Common myeloid progenitor, CD34-positive (primary cell): ENCODE data around the gene MBOAT1.

Experiments
- CTCF ChIA-PET: fragments of 350-600 bp; sonication (Branson Sonifier 250); formaldehyde crosslinking; loops from one replicate; lab custom pipeline; 2021; ENCODE audit warnings: antibody characterized with exemption; lab: Charles Lee
- POLR2A ChIA-PET: fragments of 350-600 bp; sonication (Branson Sonifier 250); formaldehyde crosslinking; loops from one replicate; lab custom pipeline; 2021; ENCODE audit warnings: antibody characterized with exemption; lab: Charles Lee
- DNase-seq, 3 donors: peaks; one replicate each; pipeline versions ENCODE4 v3.0.0 to v3.0.0-alpha.2; 2013
- H3K27ac ChIP-seq, 2 experiments: 1 replicate in 1 of 2; 2 replicates in 1 of 2; pipeline ENCODE4 v1.7.0; 2013; ENCODE audit warnings: inconsistent platforms in 2 of 2, low read length in 2 of 2, mild to moderate bottlenecking in 2 of 2, low read depth in 1 of 2, moderate library complexity in 1 of 2; ENCODE audit not compliant: severe bottlenecking in 2 of 2, insufficient read depth in 1 of 2, poor library complexity in 1 of 2
- H3K27me3 ChIP-seq, 5 experiments: replicated peaks in 2 of 5; 1 replicate in 3 of 5; 2 replicates in 2 of 5; pipeline versions ENCODE4 v1.6.1 to v1.7.0; 2013; ENCODE audit warnings: low read length in 4 of 5, mild to moderate bottlenecking in 2 of 5, moderate library complexity in 2 of 5, inconsistent platforms in 1 of 5; ENCODE audit not compliant: insufficient read depth in 5 of 5, control insufficient read depth in 4 of 5
- H3K36me3 ChIP-seq, 4 experiments: 1 replicate in 2 of 4; 2 replicates in 2 of 4; pipeline versions ENCODE4 v1.6.1 to v1.7.0; 2013; ENCODE audit warnings: low read length in 3 of 4, control low read depth in 1 of 4, mild to moderate bottlenecking in 1 of 4; ENCODE audit not compliant: control insufficient read depth in 4 of 4, insufficient read depth in 4 of 4
- H3K4me1 ChIP-seq, 4 experiments: 1 replicate in 3 of 4; 2 replicates in 1 of 4; pipeline versions ENCODE4 v1.6.1 to v1.7.1; 2013; ENCODE audit warnings: low read length in 3 of 4, mild to moderate bottlenecking in 3 of 4, control low read depth in 1 of 4, inconsistent platforms in 1 of 4, moderate library complexity in 1 of 4; ENCODE audit not compliant: control insufficient read depth in 4 of 4, insufficient read depth in 4 of 4; ENCODE audit errors: control extremely low read depth in 1 of 4
- H3K4me3 ChIP-seq, 7 experiments: 1 replicate in 4 of 7; 2 replicates in 3 of 7; pipeline versions ENCODE4 v1.5.1 to v1.7.0; 2013; ENCODE audit warnings: mild to moderate bottlenecking in 7 of 7, low read length in 6 of 7, moderate library complexity in 6 of 7, inconsistent platforms in 2 of 7, low read depth in 2 of 7, control low read depth in 1 of 7; ENCODE audit not compliant: insufficient read depth in 4 of 7, control insufficient read depth in 1 of 7; ENCODE audit errors: extremely low read depth in 1 of 7
- H3K9me3 ChIP-seq, 5 experiments: 1 replicate in 4 of 5; 2 replicates in 1 of 5; pipeline versions ENCODE4 v1.6.1 to v1.7.1; 2013; ENCODE audit warnings: low read length in 4 of 5, mild to moderate bottlenecking in 2 of 5, inconsistent platforms in 1 of 5, low read depth in 1 of 5, moderate library complexity in 1 of 5; ENCODE audit not compliant: control insufficient read depth in 4 of 5, insufficient read depth in 2 of 5; ENCODE audit errors: control extremely low read depth in 1 of 5
- WGBS: methylation state at CpG from one replicate; pipeline ENCODE4 v1.1.5; 2013; ENCODE audit not compliant: insufficient coverage; 5-methylcytosine and 5-hydroxymethylcytosine counted together

The MBOAT1 gene

GRCh38 chr6:20238688-20239587, 26.7 kb upstream of the MBOAT1 start:
- WGBS: 98% methylated on average over 40 of the region's 47 CpGs
- no peak for DNase-seq
- H3K27me3 ChIP-seq: no peaks in the 10 kb centered on the region
- peaks cover 0 to 3% (median 2%) of the 10 kb centered on the region in 5 experiments for H3K9me3 ChIP-seq
- peaks cover 0 to 4% (median 0%) of the 10 kb centered on the region in 4 experiments for H3K4me1 ChIP-seq
- H3K36me3 ChIP-seq: no peaks in the 10 kb centered on the region
- POLR2A ChIA-PET: interaction anchor here (0.9 kb wide), 1 partner anchor 20 kb away, joined by 3 read pairs; no protein-coding TSS in a partner anchor
- CTCF ChIA-PET: no interaction called here
- no peak overlapping the region for H3K4me3 ChIP-seq
- no peak overlapping the region for H3K27ac ChIP-seq

- H3K4me3 ChIP-seq: no peak overlapping the region
- H3K4me1 ChIP-seq: peaks cover 0 to 4% (median 0%) of the 10 kb centered on the region in 4 experiments
- no peaks in the 10 kb centered on the region for H3K9me3 ChIP-seq
- WGBS: 97% methylated on average over 8 of the region's 10 CpGs
- H3K27ac ChIP-seq: no peak overlapping the region
- CTCF ChIA-PET: no interaction called here
- H3K36me3 ChIP-seq: no peaks in the 10 kb centered on the region
- POLR2A ChIA-PET: interaction anchor here (0.6 kb wide), 1 partner anchor 62 kb away, joined by 3 read pairs; no protein-coding TSS in a partner anchor
- no peak for DNase-seq
- H3K27me3 ChIP-seq: no peaks in the 10 kb centered on the region
Observed at GRCh38 chr6:20237677-20238460, 25.6 kb upstream of the MBOAT1 start.

- Histone ChIP-seq H3K27me3 (no peaks in the 10 kb centered on the region), H3K4me3 (no peak overlapping the region), H3K36me3 (no peaks in the 10 kb centered on the region), H3K4me1 (peaks cover 0 to 4% (median 0%) of the 10 kb centered on the region in 4 experiments), H3K27ac (no peak overlapping the region), H3K9me3 (no peaks in the 10 kb centered on the region)
- WGBS: 100% methylated on average over 2 of the region's 2 CpGs
- ChIA-PET CTCF (interaction anchor here (0.6 kb wide), 1 partner anchor 10 kb away, joined by 3 read pairs; no protein-coding TSS in a partner anchor), POLR2A (interaction anchor here (0.6 kb wide), 1 partner anchor 61 kb away, joined by 3 read pairs; no protein-coding TSS in a partner anchor)
- DNase-seq: no peak
Observed at GRCh38 chr6:20236909-20237600, 24.8 kb upstream of the MBOAT1 start.

GRCh38 chr6:20236344-20236743, 24.1 kb upstream of the MBOAT1 start:
- Histone ChIP-seq H3K9me3 (no peaks in the 10 kb centered on the region), H3K36me3 (no peaks in the 10 kb centered on the region), H3K27me3 (no peaks in the 10 kb centered on the region), H3K4me3 (no peak overlapping the region), H3K4me1 (peaks cover 0 to 4% (median 0%) of the 10 kb centered on the region in 4 experiments), H3K27ac (no peak overlapping the region)
- WGBS: 5% methylated on average over 2 of the region's 3 CpGs
- ChIA-PET CTCF (interaction anchor here (0.6 kb wide), 1 partner anchor 9 kb away, joined by 3 read pairs; no protein-coding TSS in a partner anchor), POLR2A (no interaction called here)
- DNase-seq: peak in 2 of 3 donors; percentile 16 to 29

GRCh38 chr6:20235041-20235440, 22.8 kb upstream of the MBOAT1 start:
- CTCF ChIA-PET: interaction anchor here (1.7 kb wide), 1 partner anchor 8 kb away, joined by 4 read pairs; no protein-coding TSS in a partner anchor
- Histone ChIP-seq H3K27me3 (no peaks in the 10 kb centered on the region), H3K27ac (no peak overlapping the region), H3K4me3 (no peak overlapping the region), H3K9me3 (no peaks in the 10 kb centered on the region), H3K4me1 (peaks cover 0 to 4% (median 0%) of the 10 kb centered on the region in 4 experiments), H3K36me3 (no peaks in the 10 kb centered on the region)
- WGBS: 93% methylated on average over 3 of the region's 6 CpGs
- POLR2A ChIA-PET: no interaction called here
- DNase-seq: no peak

GRCh38 chr6:20234136-20234535, 21.9 kb upstream of the MBOAT1 start:
- CTCF ChIA-PET: interaction anchor here (1.7 kb wide), 1 partner anchor 9 kb away, joined by 4 read pairs; no protein-coding TSS in a partner anchor

More at GRCh38 chr6:20234136-20234535, 21.9 kb upstream of the MBOAT1 start:
- no peaks in the 10 kb centered on the region for H3K27me3 ChIP-seq
- H3K4me3 ChIP-seq: no peak overlapping the region
- H3K9me3 ChIP-seq: no peaks in the 10 kb centered on the region
- no peak for DNase-seq
- POLR2A ChIA-PET: no interaction called here
- no peaks in the 10 kb centered on the region for H3K36me3 ChIP-seq
- peaks cover 0 to 4% (median 0%) of the 10 kb centered on the region in 4 experiments for H3K4me1 ChIP-seq
- 96% methylated on average over 7 of the region's 7 CpGs for WGBS
- H3K27ac ChIP-seq: no peak overlapping the region
